A673 (cell line): ENCODE data around the gene APC.

Experiments
- EZH2 ChIP-seq: fragments of 200-600 bp; sonication (generic); IDR thresholded peaks from 2 replicates; pipeline ENCODE4 v1.6.1; 2017; ENCODE audit warnings: borderline replicate concordance, low read depth, mild to moderate bottlenecking, mixed read lengths, antibody characterized with exemption, low read length; ENCODE audit not compliant: poor library complexity, severe bottlenecking
- TF ChIP-seq, protein P1 (sequence below): fragments of 300-800, 200-600 bp; sonication (generic); conservative IDR thresholded peaks from 2 replicates; pipeline ENCODE4 v1.5.1; 2017; ENCODE audit warnings: low read depth, mild to moderate bottlenecking, antibody characterized with exemption, low read length, moderate library complexity, mixed read lengths

DNA sequence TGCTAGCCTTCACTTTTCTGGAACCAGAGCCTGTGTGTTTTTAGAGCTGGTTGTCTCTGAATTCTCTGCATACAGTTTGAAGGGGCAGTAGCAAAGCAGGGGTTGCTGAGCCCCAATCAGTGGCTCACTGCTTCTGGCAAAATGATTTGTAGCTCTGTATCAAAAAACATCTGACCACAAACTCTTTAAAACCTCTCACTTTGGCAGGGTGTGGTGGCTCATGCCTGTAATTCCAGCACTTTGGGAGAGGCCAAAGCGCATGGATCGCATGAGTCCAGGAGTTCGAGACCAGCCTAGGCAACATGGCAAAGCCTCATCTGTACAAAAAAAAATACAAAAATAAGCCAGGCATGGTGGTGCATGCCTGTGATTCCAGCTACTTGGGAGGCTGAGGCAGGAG lies 28.3 kb upstream of the APC start:
- TF ChIP-seq, protein P1, sequence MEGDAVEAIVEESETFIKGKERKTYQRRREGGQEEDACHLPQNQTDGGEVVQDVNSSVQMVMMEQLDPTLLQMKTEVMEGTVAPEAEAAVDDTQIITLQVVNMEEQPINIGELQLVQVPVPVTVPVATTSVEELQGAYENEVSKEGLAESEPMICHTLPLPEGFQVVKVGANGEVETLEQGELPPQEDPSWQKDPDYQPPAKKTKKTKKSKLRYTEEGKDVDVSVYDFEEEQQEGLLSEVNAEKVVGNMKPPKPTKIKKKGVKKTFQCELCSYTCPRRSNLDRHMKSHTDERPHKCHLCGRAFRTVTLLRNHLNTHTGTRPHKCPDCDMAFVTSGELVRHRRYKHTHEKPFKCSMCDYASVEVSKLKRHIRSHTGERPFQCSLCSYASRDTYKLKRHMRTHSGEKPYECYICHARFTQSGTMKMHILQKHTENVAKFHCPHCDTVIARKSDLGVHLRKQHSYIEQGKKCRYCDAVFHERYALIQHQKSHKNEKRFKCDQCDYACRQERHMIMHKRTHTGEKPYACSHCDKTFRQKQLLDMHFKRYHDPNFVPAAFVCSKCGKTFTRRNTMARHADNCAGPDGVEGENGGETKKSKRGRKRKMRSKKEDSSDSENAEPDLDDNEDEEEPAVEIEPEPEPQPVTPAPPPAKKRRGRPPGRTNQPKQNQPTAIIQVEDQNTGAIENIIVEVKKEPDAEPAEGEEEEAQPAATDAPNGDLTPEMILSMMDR, result no peak
- TF ChIP-seq EZH2, result no peak
